Astrocyte (in vitro differentiated cells and primary cell): ENCODE measurements around the gene WWC2.

Experiments used
- EZH2 ChIP-seq: IDR thresholded peaks from 2 replicates; pipeline ENCODE4 v1.6.1; 2012; ENCODE audit warnings: mild to moderate bottlenecking, low read length, inconsistent platforms; ENCODE audit not compliant: insufficient read depth
- TF ChIP-seq, protein P1 (sequence below): IDR thresholded peaks from 2 replicates; pipeline ENCODE4 v1.5.1; 2011; ENCODE audit warnings: low read depth, mild to moderate bottlenecking, inconsistent platforms, low read length, moderate library complexity; ENCODE audit not compliant: insufficient read depth

- TF ChIP-seq, protein P1, sequence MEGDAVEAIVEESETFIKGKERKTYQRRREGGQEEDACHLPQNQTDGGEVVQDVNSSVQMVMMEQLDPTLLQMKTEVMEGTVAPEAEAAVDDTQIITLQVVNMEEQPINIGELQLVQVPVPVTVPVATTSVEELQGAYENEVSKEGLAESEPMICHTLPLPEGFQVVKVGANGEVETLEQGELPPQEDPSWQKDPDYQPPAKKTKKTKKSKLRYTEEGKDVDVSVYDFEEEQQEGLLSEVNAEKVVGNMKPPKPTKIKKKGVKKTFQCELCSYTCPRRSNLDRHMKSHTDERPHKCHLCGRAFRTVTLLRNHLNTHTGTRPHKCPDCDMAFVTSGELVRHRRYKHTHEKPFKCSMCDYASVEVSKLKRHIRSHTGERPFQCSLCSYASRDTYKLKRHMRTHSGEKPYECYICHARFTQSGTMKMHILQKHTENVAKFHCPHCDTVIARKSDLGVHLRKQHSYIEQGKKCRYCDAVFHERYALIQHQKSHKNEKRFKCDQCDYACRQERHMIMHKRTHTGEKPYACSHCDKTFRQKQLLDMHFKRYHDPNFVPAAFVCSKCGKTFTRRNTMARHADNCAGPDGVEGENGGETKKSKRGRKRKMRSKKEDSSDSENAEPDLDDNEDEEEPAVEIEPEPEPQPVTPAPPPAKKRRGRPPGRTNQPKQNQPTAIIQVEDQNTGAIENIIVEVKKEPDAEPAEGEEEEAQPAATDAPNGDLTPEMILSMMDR, result no peak
- TF ChIP-seq EZH2, result no peak
Measured at GRCh38 chr4:183078634-183079033, 20.4 kb upstream of the WWC2 start.
